Mucosa of gallbladder (tissue), 1 donor: ENCODE results near the gene IDH3A. TPM values are rescaled to one million over a fixed set of nuclear protein-coding genes. Genes with fewer than 3 reads are reported as not detected.

Source experiments
- DNase-seq: peaks from one replicate; pipeline ENCODE4 v3.0.0-alpha.2; 2020; ENCODE audit warnings: low spot score
- total RNA-seq: library from RNA; stranded (reverse); gene quantifications from one replicate; pipeline ENCODE4 v1.2.1, GENCODE V29; 2021
- donor health status: DM: no; HTN: no; CAD: no.

Gene IDH3A
- total RNA-seq, 1 donor from 2014 or later: 52.3 TPM

DNA sequence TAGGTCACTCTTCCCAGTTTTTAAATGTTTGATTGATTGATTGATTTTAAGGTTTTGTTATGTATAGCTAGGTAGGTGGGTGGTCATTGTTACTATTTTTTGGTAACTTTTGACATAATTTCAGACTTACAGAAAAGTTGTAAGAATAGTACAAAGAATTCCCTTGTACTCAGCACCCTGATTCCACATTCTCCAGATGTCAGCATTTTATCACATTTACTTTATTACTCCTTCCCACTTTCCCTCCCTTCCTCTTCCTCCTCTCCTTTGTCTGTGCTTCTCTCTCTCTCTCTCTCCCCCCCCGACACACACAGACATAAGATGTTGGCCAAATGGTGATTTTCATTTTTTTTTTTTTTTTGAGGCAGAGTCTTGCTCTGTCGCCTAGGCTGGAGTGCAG, 14.8 kb downstream of the IDH3A start:
- DNase-seq: no peak

DNA sequence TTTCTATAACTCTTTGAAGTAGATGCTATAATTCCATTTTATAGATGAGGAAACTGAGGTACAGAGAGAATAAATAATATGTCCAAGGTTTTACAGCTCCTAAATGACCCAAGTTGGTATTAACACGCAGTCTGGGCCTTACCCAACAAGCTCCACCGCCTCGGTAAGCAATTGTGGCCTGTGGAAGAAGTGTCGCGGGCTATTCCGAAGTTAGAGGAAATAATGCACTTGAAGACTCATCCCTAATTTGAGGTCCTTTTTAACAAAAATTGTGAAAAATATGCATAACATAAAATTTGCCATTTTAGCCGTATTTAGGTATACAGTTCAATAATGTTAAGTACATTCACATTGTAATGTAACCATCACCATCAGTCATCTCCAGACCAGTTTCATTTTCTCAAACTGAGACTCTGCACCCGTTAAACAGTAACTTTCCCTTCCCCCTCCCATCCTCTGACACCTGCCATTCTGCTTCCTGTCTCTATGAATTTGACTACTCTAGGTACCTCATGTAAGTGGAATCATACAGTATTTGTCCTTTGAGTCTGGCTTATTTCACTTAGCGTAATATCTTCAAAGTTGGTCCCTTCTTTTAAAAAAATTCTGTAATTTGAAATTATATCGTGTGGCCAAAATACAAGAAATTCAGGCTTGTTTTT, 18.2 kb downstream of the IDH3A start:
- DNase-seq: no peak

DNA sequence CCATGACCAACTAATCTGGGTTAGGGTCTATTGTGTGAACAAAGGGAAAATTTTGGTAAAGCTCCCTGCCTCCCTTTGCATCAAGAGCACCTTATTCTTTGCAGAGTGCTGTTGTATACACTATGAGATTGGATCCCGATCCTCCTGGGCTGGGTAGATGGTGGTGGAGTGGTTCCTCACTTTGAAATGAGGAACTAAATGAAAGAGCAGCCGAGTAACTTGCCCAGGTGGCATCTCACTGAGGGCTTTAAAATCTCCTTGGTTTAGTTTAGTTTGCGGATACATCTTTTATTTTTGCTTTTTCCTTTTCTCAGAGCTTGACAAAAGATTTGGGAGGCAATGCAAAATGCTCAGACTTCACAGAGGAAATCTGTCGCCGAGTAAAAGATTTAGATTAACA, 19.4 kb downstream of the IDH3A start:
- DNase-seq: no peak

DNA sequence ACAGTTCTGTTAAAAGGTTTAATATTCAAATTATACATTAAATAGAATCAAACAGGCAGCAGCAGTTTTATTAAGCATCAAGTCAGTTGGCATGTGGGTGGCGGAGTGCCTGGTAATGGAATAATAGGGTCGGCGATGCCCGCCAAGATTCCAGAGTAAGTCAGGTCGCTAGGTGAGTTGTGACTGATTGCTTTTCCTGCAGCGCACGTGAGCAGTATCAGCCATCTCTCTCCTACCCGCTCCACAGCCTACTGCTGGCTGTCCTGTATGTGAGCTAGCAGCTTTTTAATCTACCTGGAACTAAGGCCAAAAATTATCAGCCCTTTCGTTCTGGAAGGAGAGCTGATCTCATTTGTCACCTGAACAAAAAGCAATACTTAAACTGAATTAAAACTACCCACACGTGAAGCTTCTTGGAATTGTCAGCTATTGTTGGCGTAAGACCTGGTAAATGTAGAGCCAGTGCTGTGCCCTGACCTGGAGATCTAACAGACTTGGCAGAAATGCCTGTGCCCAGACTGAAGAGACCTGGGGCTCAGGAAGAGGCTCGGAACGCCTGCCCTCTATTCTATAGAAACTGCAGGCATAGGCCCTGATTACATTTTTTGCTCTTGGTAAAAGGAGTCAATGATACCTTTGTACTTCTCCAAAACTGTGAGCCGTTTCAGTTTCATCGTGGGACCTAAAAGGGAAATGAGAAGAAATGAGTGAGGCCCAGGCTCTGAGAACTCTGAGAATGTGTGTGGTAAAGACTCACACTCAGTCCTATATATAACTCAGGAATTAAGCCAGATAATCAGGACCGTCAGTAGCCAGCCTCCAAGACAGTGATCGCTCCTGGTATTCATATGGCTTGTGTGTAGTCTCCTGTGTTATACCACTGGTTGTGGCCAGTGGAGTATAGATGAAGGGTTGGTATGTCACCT, 21.9 kb downstream of the IDH3A start:
- DNase-seq: no peak

DNA sequence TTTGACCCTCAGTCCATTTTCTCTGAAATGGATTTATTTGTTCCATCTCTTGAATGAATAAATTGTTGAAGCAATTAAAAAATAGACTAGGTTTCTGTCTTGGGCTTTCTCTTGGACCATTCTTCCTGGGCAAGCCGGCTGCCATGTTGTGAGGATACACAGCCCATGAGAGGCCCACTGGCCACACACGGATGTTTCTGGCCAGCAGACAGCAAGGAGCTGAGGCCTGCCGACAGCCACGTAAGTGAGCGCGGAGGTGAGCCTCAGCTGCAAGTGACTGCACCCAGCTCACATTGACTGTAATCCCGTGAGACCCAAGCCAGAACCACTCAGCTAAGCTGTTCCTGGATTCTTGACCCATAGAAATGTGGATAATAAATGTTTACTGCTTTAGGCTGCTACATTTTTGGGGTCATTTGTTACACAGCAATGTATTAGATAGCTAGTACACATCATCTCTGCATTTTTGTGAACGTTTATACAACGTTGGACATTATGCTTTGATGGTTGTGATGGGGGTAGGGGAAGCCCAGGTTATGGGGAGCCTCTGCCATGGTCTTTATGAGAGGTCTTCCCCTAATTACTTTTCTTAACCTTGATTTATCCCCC, 22.8 kb downstream of the IDH3A start:
- DNase-seq: no peak

DNA sequence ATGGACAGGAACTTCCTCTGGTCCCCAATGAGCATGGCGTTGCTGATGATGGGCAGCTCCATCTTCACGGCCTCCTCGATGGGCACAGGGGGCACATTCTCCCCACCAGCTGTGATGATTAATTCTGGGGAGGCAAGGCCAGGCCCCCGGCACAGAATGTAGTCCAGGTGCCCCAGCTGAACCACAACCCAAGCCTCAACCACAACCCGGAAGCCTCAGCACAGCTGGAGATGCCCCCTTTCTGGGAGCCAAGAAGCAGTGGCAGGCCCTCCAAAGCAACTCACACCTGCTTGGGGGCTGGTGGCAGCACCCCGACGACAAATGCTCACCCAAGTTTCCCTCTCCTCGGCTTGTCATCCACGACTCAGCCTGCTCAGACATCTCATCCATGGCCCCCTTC, 25.2 kb downstream of the IDH3A start:
- DNase-seq: no peak

DNA sequence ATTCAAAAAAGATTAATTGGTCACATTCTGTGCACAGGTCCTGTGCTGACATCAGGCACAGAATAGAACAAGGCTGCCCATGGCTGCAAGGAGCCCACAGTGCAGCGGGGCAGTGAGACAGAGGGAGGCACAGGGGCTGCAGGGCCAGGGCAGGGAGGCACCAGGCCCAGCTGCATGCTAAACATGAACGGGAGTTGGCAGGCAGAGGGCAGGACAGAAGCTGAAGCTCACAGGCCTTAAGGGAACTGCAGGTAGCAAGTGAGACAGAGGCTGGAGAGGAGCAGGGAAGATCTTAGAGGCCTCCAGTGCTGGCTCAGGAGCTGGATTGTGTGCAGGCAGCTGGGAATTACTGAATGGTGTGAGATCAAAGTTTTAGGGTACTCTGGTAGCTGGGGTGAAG, 26.2 kb downstream of the IDH3A start:
- DNase-seq: no peak

DNA sequence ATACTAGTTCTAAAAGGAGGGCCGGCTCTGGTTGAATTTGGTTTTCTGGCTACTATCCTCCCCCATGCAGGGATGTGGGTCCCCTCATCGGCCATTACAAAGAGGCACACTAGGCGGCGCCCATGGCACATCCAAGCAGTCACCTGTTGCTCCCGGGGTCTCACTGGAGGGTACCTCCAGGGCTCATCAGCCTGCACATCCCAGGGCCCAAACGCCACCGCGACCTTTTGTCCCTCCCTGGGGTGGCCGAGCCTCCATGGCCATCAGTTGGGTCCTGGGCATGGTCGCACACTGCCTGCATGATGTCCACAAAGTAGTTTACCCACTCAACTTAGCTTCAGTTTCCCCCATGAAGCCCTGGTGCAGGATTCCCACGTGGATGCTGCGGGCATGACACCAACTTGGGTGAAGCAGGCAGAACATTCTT, 28.3 kb downstream of the IDH3A start:
- DNase-seq: no peak

DNA sequence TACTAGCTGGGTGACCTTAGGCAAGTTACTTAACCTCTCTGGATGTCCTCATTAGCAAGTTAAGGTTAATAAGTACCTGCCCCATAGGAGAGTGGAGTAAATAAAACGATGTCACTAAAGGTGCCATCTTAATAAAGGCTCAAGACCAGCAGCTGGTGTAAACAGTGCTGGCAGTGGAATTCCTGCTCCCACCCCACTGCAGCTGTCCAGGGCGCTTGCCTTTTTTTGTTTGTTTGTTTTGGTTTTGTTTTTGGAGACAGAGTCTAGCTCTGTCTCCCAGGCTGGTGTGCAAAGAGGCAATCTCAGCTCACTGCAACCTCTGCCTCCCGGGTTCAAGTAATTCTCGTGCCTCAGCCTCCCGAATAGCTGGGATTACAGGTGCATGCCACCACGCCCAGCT, 28.9 kb downstream of the IDH3A start:
- DNase-seq: no peak

DNA sequence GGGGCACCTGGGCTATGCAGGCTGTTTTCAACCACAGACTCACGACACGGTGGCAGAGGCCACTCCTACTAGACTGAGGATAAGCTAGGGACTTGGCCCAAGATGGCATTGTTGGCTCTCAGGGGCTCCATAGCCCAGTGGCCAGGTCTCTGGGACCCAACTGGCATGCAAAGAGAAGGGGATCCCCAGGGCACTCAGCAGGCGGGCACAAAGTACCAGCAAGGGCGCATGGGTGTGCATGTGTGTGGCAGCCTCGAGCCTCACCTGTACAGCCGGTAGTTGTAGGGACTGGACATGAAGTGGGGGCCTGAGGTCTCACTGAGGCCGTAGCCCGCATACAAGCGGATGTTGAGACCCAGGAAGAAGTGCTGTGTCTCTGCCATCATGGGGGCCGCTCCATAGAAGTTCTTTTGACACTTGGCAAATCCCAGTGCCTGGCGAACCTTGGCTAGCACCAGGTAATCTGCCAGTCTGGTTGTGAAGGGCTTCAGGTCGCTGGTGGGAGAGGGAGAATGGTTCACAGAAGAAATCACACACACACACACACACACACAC, 30.2 kb downstream of the IDH3A start:
- no peak for DNase-seq

DNA sequence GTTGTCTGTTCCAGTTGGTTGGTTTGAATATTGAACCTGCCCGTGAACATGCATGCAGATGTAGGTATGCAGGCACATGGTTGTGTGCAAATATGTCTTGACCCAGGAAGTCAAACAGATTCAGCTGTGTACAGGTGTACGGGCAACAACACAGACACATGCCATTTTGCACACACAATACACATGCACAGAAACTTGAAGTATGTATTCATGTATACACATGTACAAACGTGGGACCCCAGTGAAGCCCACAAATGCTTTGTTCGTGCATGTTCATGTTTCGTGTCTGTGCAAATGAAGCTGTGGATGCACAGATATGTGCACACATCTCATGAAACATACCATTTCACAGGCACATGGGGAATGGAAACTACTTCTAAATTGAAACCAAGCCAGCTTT, 30.7 kb downstream of the IDH3A start:
- DNase-seq: no peak

DNA sequence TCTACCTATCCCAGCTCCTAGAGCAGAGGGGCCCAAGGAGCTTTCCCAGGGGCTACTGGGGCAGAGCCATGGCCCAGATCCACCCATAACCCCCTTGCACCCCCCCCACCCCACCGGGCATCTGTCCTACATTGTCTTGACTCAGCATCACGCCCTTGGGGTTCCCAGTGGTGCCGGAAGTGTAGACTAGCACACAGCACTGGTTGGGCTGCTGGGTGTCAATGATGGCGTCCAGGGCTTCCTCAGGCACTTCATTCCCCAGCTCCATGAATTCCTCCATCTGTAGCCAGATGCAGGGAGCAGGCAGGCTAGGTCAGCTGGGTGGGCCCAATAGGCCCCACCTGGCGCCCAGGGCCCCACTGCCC, 33.2 kb downstream of the IDH3A start:
- no peak for DNase-seq

DNA sequence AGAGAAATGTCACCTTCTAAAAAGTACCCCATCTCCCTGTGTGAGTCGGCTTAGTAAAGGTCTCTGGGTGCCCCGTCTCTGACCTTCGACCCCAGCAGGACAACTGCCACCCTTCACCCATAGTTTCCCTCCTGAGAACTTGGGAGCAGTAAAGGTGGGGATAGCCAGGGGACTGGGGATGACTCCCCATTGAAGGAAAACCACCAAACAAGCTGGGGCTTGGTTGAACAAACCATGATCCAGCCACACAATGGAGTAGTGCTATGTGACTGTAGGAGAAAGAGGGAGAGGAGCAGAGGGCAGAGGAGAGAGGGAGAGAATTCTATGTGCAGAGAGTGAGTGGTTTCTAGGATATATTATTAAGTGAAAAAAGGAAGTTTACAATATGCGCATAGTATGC, 33.7 kb downstream of the IDH3A start:
- no peak for DNase-seq

DNA sequence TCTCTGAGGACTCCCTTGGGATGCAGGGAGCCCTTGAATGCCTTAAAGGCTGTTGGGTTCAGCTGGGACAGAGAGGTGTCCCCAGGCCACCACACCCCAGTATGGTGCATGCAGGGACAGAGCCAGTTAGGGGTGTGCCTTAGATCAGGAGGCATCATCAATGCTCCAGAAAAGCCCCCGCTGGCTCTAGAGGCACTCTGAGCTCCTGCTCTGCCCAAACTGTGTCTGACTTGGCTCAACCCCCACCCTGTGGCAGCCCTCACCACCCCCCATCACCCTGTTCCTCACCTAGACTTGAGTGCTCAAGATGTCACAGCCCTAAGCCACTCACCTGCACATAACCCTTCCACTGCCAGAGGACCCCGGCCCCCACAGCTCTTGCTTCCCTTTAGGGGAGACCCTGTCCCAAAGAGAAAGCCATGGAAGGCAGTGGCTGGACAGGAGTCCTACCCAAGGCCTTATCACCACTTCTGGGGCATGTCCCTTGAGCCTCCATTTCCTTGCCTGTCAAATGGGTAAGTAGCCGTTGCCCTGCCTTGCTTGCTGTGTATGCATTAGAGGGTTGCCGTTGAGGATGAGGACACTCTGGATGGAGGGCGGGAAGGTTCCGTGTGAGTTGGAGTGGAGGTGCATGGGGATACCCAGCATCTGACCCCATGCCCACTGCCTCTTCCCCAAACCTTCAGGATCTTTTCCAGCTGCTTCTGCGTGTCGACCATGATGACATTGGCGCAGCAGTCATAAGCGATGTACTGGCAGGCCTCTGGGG, 43.8 kb downstream of the IDH3A start:
- DNase-seq: no peak

DNA sequence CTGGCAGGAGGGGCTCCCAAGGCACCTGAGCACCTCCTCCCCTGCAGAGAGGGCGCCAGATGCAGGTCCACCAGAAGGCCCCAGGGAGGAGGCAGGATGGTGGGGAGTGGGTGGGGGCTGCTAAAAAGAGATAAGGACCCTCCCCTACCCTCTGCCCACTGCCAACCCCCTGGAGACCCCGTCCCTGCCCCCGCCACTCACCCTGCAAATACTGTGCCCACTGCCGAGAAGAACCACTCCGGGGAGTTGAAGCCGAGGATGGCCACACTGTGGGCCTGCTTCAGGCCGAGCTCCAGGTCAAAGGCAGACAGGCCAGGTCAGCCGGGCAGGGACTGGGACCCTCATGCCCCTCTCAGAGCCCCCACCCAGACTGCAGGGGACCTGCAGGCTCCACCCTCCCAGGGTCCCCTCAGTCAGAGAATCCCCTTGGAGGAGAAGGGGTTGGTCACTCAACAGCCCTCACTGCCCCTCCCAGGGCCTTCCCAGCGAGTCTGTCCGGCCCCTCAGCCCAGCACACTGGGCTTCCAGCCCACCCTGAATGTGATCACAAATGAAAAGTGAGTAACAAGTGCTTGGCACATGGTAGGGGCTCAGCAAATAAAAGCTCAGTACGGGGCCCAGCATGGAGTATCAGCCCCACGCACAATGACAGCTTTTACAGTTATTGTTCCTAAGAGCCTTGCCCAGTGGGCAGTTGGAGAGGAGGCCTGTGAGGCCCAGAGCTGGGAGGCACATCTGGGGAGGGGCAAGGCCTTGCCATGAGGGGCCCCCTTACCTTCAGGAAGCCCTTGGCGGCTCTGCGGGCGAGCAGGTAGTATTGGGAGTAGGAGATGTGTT, 44.8 kb downstream of the IDH3A start:
- no peak for DNase-seq

DNA sequence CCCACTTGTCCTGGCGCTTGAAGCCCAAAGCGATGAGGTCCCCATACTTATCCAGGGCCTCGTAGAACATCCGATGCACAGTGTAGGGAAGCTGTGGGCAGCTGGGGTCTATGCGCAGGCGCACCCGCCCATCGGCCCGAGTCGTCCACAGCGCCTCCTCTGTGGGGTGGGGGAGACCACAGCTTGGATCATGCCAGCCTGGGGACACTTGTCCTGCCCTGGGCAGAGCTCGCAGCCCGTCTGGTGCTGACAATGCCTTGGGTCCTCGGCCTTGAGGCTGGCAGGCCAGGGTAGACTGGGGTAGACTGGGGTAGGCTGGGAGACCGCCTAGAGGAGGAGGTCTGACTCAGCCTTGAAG, 45.4 kb downstream of the IDH3A start:
- no peak for DNase-seq

DNA sequence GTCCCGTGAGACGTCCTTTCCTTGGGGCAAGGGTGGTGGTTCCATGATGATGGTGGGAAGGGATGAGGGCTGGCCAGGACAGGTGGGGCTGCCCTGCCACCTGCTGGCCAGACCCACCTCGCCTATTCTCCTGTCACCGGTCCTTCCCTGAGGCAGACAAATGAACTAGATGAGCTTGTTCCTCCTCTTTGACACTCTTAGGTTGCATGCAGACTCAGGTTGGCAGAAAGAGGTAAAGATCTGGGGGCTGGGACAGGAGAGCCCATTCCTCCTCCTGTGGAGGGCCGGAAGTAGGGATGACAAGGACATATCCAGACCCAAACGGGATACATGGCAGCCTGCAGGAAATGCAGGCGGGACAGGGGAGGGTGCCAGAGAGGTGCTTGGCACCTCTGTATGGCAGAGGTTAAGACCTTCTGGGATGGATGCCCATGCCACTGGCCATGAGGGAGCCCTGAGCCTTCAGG, 46.6 kb downstream of the IDH3A start:
- DNase-seq: no peak

DNA sequence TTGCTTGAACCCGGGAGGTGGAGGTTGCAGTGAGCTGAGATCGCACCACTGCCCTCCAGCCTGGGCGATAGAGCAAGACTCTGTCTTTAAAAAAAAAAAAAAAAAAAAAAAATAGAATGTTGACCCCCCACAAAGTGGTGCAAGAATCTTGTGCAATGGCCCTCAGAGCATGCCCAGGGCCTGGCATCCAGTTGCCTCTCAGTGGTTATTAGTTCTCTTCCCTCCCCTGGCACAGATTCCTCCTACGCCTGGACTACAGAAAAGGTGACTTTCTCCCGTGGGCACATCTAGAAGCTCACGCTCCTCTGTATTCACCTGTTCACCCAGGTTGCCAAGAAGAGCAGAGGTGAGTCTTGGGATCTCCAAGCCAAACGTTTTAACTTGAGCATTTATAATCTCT, 48.5 kb downstream of the IDH3A start:
- DNase-seq: no peak

DNA sequence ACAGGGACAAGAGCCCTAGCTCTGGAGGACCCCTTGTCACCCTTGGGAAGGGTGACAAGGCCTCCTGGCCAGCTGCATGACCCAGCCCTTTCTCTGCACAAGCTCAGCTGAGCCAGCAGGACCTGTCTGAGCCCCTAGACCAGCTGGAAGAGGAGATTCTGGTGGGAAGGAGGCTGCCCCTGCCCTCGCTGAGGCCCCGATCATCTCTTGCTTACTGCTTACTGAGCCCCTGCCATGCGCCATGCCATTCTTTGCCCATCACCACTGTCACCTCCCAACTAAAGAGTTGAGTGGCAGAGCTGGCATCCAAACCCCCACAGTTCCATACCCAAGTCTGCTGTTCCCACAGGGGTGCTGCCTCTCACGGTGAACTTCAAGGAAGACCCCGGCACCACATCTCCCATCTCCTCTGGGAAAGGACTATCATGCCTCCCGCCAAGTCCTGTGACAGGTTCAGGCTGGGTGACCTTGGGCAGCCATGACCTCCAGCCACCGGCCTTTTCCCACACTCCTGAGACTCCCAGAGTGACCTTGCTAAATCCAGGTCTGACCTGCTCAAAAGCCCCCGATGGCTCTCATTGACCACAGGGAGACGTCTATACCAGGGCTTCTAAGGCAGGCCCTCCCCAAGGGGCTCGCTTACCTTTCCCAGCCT, 51.2 kb downstream of the IDH3A start:
- DNase-seq: no peak
